ENCODE results near the gene JPH2.
A peak's percentile ranks its signal among the peaks of the same experiment; 100 is the strongest.
"Not testable (repeated sequence)": the region's sequence is repeated elsewhere in the genome, so short reads cannot be mapped to it uniquely, and the experiment has no call there.

Gene JPH2

DNA sequence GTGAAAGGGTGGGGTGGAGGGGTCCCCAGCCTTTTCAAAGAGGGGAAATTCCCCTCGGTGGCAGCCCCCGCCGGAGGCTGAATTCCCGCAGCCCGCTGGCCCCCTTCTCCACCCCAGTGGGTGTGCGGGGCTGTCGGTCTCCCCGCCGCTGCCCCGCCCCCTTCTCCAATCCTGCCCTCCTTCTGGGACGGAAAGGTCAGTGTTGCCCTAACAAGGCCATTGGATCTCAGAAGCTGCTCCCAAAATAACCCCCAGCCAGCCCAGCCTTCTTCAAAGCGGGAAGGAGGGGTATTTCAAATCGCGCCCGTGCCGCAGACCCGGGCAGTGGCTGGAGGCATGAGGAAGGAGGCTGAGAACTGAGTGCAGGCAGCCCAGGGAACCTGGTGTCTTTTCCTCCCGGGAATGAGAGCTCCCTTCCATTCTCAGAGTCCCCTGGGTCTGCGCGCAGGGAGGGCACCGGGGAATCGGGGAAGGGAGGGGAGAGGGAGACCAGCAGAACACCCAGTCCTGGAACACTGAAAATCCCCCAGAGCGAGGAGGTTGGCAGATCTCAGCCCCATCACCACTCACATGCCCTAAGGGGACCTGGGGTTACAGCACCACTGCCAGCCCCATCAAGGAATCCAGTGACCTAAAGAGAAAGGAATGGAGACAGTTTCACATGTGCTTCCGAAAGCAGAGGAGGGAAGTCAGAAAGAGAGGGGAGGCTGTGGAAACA is at the start of gene JPH2:
Gene JPH2, minus strand, starts transcription at position 135 of the 718 bp plus-strand sequence. CDS start 483 bp downstream, outside the sequence.
- DNase-seq (ENCODE audit: low spot score), result peak; percentile 58

DNA sequence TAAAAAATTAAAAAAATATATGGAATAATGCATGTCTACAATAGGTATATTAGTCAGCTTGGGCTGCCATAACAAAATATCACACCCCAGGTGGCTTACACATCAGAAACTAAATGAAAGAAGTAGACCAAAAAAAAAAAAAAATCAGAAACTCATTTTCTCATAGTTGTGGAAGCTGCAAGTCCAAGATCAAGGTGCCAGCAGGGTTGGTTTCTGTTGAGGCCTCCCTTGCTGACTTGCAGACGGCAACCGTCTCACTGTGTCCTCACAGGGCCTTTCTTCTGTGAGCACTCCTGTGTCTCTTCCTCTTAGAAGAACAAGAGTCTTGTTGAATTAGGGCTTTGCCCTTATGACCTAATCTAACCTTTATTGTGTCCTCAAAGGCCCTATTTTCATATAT is 48.7 kb upstream of the JPH2 start:
- no peak for DNase-seq (ENCODE audit: low spot score)

DNA sequence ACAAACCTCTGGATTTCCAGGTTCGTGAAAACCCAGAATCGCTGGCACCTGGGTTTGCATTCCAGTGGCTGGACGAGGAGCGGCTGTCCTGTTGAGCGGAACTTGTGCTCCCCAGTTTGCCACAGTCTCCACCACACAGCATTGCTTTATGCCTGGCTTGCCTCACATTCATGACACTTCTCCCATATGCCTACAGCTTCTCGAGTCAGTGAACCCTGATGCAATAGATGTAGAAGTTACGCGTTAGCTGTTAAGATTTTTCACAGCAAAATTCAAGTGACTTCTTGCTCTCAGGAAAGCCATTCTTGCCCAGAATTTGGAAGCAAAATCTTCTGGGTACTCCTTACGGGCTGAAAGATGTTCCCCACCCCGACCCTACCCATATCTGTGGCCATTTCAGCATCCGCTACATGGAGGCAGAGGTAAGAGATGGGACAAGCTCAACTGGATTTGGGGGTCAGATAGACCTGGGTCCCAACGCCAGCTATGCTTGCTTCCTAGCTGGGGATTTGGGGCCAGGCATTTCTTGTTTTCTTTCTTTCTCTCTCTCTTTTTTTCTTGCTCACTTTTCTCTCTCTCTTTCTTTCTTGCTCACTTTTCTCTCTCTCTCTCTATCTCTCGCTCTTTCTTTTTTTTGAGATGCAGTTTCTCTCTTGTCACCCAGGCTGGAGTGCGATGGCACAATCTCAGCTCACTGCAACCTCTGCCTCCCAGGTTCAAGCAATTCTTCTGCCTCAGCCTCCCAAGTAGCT is 47.8 kb upstream of the JPH2 start:
- DNase-seq (ENCODE audit: low spot score), result no peak

DNA sequence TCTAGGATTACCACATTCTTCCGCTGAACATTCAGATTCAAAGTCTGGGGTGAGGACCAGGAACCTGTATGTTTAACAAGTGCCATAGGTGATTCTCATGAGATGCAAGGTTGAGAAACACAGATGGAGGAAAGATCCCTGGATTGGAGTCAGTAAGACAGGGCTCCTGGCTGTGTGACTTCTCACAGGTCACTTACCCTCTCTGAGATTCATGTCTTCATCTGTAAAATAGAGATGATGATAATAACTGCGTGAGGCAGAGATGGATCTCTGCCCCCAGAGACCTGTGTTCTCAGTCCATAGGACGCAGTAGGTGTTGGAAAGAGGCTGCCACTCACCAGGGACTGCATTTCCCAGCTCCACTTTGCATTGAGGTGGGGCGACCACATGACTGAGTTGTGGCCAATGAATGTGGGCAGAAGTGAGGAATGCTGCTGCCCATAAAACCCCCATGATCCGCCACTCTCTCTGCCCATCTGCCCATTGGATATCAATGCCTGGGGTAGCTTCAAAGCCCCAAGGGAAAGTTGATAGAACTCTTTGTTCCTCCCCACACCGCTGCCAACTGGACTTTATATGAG is 46.5 kb upstream of the JPH2 start:
- DNase-seq (ENCODE audit: low spot score), result no peak

DNA sequence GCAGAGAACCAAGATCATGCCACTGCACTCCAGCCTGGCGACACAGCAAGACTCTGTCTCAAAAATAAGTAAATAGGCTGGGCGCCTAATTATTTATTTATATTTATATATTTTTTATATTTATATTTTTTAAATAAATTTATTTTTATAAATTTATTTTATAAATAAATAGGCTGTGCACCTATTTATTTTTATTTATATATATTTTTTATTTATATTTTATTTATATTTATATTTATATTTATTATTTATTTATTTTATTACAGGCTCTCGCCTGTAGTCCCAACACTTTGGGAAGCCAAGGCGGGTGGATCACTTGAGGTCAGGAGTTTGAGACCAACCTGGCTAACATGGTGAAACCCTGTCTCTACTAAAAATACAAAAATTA is 45.5 kb upstream of the JPH2 start:
- DNase-seq (ENCODE audit: low spot score), result not testable (repeated sequence)

DNA sequence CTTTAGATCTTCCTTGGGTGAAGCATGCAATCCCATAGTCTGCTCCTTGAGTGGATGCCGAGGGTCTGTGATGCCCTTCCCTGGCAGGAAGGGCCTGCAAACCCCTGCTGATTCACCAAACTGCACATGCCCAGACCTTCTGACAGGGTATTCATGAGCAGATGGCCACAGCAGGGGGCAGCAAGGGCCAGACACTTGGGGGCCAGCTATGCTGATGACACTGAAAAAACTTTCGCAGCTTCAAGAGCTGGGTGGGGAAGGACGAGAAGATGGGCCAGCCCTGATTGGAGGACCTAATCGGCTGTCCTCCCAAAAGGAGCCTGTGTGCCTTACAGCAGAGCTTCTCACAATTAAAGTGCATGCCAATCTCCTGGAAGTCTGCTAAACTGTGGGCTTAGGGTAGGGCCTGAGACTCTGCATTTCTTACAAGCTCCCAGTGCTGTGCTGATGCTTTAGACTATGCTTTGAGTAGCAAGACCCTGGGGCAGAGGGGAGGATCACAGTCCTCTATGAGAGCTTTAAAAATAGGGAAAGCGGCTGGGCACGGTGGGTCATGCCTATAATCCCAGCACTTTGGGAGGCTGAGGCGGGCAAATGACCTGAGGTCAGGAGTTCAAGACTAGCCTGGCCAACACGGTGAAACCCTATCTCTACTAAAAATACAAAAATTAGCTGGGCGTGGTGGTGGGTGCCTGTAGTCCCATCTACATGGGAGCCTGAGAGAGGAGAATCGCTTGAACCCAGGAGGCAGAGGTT is 44.9 kb upstream of the JPH2 start:
- DNase-seq (ENCODE audit: low spot score), result no peak

DNA sequence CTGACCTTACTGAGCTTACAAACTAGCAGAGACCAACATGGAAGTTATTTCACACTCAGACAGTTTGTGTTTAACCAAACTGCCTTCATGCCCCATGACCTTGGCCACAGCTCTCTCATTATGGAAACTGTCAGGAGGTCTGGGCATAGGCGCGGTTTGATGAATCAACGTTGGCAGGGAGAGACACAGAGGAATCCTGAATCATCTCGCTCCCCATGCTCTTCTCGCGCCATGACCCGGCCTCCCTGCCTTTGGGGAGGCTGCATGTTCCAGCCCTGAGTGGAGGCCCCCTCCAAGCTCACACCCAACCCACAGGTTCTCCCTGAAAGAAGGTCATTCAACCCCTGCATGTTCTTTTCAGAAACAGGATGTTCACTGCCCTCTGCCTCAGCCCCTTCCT is 44.2 kb upstream of the JPH2 start:
- DNase-seq (ENCODE audit: low spot score), result no peak

DNA sequence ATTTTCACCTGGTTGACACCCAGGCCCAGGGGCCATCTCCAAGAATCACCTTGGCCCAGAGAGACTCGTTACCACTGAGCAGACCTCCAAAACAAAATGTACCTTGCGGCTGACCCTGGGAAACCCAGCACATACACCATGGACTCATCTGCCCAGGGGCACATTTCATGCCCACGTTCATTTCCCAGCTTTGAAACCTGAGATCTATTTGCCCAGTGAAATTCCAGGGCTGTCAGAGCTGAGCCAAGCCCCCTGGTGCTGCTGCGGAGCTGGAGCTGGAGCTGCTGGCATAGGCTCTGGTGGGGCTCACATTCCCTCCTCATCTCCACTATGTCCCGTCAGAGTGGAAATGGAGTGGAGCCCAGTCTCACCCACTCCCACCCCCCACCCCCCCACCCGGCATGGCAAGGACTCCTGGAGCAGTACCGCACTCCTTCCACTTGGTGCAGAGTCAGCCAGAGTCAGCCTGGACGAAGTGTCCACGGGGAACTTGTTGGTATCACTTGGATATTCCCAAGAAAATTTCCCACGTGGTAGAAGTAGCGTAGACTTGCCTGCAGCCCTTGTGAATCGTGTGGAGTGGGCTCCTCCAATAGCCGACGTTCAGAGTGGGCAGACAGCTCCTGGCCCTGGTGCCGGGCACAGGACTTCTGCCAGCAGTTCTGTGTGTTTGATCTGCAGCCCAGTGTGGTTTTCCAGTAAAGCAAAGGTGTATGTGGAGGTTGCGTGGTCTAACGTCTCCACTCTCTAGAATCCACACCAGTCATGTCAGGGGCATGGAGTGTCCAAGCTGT is 41.7 kb upstream of the JPH2 start:
- DNase-seq (ENCODE audit: low spot score), result no peak

DNA sequence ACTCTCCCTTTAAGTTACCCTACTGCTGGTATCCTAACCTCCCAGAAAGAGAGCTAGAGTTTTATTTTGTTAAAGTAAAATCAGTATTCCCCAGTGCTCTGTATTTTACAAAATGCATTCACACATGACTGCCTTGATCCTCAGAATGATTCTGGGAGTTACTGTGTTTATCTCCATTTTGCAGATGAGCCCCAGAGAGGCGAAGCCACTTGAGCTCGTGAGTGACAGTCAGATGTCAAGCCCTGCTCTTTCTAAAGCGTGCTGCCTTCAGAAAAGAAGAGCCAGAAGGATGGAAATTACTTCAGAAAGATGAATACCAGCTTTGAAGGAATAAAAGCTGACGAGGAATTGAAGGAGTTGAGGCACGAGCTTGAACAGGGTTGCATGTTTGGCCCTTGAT is 37.6 kb upstream of the JPH2 start:
- no peak for DNase-seq (ENCODE audit: low spot score)

DNA sequence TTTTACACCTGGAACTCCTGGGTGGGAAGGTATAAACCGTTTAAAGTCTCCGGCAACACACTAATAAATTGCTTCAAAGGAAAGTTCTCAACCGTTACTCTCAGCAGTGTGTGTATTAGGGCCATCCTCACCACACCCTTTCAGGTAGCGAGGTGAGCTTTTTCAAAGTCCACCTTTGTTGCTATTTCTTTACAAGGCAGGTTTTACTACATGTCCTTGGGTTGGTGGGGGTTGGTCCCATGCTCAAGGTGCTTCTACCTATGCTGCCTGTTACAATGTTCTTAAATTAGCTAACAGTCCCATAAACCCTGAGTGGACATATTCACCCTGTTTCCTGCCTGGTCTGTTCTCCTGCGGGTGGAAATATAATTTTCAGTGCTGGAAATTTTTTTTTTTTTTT is 36.7 kb upstream of the JPH2 start:
- no peak for DNase-seq (ENCODE audit: low spot score)

DNA sequence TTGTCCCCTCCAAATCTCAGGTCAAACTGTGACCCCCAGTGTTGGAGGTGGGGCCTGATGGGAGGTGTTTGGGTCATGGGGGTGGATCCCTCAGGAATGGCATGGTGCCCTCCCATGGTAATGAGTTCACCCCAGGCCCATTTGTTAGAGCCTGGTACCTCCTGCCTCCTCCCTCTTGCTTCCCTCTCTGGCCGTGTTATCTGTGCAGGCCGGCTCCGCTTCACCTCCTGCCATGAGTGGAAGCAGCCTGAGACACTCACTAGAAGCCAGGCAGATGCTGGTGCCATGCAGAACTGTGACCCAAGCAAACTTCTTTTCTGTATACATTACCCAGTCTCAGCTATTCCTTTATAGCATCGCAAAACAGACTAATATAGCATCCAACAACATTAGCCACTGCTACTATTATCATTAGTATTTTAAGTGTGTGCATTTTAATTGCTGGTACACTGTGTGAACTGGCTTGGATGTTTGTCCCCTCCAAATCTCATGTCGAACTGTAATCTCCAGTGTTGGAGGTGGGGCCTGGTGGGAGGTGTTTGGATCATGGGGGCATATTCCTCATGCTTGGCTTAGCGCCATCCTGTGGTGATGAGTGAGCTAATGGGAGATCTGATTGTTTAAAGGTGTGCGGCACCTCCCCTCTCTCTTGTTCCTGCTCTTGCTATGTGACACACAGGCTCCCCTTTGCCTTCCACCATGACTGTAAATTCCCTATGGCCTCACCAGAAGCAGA is 35.8 kb upstream of the JPH2 start:
- no peak for DNase-seq (ENCODE audit: low spot score)

DNA sequence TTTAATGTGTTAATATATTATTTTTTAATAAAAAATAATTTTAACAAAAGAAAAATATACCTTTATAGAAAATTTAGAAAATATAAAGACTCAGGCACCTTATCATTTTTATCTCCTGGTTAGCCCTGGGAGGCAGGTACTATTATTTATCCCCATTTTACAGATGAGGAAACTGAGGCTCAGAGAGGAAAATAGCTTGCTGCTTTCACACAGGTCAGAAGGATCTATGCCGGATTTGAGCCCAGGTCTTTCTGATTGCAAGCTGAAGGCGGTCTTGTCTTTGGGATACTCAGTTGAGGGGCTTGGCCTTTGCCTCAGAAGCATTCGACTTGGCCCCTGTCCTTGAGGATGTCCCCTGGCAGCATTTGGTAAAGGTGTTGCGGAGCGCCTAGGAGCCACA is 35.0 kb upstream of the JPH2 start:
- no peak for DNase-seq (ENCODE audit: low spot score)

DNA sequence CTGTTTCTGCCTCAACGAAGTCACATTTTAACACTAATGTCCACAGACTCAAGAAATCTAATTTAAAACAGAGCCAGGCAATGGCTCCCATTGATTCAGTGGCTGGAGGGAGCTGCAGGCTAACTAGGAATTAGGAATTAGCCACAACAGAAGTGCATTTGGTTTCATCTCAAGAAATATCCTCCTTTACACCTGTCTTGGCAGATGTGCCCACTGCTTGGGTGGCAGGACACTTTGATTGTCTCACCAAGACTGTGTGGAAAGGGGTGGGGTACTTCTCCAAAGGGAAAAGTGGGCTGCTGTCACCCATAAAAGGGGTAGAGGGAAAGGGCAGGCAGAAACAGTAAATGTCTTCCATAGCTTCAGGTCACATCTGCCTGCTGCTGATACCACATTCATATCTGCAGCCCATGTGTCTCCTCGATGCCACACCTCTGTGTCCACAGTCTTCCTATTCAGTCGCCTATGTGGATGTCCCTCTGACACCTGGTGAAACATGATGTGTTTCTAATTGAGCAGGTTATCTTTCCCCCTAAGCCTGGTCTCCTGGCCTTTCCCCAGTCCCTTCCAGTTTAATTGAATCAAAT is 34.5 kb upstream of the JPH2 start:
- no peak for DNase-seq (ENCODE audit: low spot score)

DNA sequence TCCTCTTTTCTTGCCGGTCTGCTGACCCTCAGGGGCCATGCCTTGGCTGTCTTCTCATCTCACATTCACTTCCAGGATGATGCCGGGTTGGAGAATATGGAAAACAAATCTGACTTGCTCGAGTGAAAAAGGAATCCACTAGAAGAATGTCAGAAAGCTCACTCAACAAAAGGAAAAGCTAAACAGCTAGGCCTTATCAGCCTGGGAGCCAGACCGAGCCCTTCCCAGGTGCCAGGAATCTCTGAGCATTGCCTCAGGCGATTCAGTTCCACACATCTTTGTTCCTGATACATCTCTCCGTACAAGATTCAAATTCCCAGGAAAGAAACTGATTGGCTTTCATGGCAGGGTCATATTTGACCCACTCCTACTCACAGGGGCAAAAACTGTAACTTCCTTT is 32.8 kb upstream of the JPH2 start:
- no peak for DNase-seq (ENCODE audit: low spot score)

DNA sequence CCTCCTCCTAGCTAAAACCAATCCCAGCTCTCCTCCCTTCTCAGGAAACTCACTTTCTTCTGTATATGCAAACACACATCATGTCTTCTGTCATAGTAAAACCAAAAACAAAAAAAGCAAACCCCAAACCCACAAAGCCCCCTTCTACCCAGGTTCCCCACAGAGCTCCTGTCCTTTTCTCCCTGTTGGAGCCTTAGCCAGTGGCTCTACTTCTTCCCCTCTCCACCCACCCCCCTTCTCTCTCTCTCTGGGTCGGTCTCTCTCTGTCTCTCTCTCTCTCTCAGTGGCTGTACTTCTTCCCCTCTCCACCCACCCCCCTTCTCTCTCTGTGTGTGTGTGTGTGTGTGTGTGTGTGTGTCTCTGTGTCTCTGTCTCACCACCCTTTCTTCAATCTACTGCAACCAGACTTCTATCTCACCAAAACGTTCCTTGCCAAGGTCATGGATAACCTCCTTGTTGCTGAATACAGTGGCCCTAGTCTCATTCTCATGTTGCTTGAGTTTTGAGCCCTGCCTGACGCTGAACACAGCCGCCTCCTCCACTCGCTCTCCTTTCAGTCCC is 32.3 kb upstream of the JPH2 start:
- DNase-seq (ENCODE audit: low spot score), result no peak

DNA sequence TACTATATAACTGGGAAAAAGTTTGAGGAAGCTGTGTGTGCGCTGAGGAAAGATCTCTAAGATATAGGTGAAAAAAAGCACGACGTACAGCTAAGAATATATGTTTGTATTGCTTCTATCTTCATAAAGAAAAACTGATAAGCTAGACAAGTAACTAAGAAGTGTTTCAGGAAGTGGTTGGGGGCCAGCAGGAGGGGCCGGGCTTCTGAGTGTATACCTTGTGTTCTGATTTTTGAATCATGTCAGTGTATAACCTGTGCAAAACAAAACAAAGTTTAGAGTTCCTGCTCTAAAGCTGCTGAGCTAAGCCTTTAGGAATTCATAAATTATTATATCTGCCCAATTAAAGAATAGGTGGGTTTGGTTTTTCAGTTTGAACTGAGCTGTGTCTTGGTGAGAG is 31.5 kb upstream of the JPH2 start:
- no peak for DNase-seq (ENCODE audit: low spot score)

DNA sequence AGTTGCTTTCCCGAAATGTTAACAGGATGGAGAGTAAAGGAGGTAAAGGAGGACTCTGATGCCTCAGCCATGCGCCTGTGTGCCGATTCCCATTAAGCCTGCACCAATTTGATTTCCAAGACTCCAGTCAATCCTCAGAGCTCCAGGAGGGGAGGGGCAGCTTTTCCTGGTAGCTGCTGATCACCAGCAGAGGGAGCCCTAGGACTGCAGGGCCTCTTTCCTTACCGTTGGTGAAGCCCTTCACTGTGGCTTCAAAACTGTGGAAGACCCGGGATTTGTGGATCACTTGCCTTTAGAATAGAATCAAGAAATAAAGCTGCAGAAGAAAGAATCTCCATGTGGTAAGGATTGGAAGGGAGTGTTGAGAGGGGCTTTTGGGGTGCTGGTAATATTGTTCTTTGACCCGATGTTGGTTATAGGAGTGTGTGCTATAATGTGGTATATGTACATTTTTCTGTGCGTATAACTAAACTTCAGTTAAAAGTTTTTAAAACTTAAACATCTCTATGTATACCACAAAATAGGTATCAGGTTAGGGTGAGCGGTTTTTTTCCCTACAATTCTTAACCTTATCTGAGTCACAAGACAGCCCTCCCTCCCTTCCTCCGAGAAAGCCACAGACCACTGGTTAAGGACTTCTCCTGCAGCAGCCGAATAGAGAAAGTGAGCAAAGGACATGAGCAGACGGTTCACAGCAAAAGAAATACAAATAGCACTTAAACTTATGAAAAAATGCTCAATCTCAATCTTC is 30.5 kb upstream of the JPH2 start:
- peak; percentile 58 for DNase-seq (ENCODE audit: low spot score)

DNA sequence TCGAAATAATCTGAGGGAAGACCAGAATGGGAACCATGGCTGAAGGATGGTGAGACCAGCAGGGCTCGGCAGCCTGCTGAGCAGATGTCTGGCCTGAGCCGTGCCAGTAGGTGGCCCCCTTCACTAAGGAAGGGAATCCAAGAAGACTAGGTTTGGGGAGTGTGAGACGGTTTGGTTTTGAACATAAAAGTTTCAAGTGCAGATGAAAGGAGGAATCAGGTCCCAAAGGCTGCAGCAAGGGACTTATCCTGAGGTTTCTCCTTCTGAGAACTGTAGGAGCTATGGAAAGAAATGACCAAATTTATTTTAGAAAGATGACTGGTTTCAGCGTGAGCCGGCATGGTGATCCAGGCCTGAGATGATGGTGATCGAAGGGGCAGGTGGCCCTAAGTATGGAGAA is 28.1 kb upstream of the JPH2 start:
- peak; percentile 57 for DNase-seq (ENCODE audit: low spot score)

DNA sequence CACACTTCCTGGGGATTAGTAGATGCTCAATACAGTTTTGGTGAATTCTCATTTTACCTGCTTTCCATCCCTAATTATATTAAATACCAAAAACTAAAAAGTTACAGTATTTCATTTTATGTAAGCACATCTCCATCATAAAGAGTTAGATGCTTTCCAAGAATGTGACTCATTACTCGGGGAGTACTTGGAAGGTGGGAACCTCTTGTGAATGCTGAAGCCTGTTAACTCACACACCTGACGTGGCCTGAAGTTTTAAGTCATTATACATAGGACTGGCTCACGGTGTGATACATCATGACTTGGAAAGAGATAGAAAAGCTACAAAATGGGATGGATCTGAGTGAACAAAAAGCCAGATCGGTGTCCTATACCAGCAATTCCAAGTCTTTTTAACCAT is 25.8 kb upstream of the JPH2 start:
- no peak for DNase-seq (ENCODE audit: low spot score)

All from kidney capillary endothelial cell (primary cell).